Ureter (tissue), 1 donor: Measurements from ENCODE around the gene SMG5. TPM values are rescaled to one million over a fixed set of nuclear protein-coding genes. Genes with fewer than 3 reads are reported as not detected.
A peak's percentile ranks its signal among the peaks of the same experiment; 100 is the strongest.
"Not testable (repeated sequence)": the region's sequence is repeated elsewhere in the genome, so short reads cannot be mapped to it uniquely, and the experiment has no call there.

Experiments used
- DNase-seq: peaks from one replicate; pipeline ENCODE4 v3.0.0-alpha.2; 2020; ENCODE audit warnings: low spot score
- total RNA-seq: library from RNA; stranded (reverse); gene quantifications from one replicate; pipeline ENCODE4 v1.2.4, GENCODE V29; 2023
- donor health status: DM: yes; HTN: yes; CAD: no.

Gene SMG5, protein sequence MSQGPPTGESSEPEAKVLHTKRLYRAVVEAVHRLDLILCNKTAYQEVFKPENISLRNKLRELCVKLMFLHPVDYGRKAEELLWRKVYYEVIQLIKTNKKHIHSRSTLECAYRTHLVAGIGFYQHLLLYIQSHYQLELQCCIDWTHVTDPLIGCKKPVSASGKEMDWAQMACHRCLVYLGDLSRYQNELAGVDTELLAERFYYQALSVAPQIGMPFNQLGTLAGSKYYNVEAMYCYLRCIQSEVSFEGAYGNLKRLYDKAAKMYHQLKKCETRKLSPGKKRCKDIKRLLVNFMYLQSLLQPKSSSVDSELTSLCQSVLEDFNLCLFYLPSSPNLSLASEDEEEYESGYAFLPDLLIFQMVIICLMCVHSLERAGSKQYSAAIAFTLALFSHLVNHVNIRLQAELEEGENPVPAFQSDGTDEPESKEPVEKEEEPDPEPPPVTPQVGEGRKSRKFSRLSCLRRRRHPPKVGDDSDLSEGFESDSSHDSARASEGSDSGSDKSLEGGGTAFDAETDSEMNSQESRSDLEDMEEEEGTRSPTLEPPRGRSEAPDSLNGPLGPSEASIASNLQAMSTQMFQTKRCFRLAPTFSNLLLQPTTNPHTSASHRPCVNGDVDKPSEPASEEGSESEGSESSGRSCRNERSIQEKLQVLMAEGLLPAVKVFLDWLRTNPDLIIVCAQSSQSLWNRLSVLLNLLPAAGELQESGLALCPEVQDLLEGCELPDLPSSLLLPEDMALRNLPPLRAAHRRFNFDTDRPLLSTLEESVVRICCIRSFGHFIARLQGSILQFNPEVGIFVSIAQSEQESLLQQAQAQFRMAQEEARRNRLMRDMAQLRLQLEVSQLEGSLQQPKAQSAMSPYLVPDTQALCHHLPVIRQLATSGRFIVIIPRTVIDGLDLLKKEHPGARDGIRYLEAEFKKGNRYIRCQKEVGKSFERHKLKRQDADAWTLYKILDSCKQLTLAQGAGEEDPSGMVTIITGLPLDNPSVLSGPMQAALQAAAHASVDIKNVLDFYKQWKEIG
- 77.5 TPM for total RNA-seq

DNA sequence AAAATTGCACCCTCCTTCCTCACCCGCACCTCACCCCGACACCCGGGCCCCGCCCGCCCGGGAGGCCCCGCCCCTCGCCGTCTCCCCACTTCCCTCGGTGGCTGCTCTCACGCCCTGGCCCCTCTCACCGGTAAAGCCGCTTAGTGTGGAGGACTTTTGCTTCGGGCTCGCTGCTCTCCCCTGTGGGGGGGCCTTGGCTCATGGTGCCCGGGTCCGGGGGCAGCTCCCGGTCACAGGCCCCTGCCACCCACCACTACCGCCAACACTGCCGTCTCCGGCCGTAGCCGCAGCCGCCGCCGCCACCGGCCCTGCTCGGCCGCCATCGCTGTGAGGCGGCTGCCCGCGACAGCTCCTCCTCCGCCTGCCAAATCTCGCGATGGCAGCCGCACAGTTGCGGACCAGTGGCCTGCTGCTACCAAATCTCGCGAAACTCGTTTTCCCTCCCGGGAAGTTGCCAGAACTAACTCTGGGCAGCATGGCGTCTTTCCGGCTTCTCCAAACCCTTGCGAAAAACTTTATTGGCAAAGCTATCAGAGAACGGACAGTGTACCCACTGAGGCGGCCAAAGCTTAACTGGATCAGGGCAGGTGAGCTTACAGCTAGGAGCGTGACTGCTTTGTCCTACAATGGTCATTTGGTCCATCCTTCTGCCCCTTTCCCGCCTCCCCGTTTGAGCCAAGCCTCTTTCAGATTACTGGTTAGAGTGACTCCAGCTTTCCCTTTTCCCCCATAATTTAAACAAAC lies at the start of gene SMG5:
TSS of gene SMG5 (minus strand) at position 347 of the 744 bp plus-strand sequence. CDS start at position 202, 145 bp downstream.
- peak; percentile 98 for DNase-seq

DNA sequence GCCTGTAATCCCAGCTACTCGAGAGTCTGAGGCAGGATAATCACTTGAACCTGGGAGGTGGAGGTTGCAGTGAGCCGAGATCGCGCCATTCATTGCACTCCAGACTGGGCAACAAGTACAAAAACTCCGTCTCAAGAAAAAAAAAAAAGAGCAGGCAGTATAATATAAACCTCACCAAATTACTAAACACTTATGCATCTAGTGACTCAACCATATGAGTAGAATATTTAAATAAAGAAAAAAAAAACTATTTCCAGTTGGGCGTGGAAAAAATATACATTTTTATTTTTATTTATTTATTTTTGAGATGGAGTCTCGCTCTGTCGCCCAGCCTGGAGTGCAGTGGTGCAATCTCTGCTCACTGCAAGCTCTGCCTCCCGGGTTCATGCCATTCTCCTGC lies 40.6 kb upstream of the SMG5 start:
- DNase-seq = not testable (repeated sequence)

DNA sequence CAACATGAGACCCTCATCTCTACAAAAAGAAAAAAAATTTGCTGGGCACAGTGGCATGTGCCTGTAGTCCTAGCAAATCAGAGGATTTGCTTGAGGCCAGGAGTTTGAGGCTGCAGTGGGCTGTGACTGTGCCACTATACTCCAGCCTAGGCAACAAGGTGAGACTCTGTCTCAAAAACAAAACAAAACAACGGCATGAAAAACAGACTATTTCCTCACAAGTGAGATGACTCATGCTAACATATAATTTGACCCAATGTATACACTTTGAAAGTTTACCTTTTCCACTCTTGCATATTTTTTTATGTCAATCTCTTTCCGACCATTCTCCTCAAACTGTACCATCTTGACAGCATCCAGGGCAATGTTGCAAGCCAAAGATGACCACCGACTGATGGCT lies 37.9 kb upstream of the SMG5 start:
- no peak for DNase-seq

DNA sequence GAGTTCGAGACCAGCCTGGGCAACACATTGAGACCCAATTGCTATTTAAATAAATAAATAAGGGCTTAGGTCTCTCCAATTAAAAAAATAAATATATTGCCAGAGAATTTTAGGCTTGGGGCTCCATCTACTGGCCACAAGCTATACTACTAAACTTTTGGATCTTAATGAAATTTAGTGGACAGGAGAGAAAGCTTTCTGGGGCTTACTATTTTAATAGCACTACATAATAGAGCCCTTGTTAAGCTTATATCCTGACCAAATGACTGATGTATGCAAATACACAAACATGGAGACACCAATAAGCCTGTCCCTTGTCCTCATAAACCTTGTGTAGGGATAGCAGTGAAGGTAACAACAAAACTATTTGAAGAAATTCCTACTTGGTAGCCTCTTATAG lies 37.0 kb upstream of the SMG5 start:
- DNase-seq = no peak

DNA sequence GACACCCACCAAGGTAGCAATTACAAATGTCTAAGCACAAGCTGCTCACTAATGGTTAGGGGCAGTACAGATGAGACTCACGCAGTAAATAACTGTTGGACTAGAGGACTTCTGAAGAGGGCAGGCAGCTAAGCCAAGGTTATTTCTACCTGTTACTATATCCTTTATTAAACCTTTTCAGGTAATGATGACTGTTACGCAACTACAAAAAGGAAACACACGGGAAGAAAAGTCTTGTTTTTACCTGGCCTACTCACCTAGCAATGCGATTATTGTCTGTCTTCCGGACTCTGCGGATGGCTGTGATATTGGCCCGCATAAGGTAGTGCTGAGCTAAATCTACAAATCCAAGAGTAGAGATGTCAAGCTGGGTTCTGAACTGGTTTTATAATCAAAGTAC lies 34.3 kb upstream of the SMG5 start:
- no peak for DNase-seq

DNA sequence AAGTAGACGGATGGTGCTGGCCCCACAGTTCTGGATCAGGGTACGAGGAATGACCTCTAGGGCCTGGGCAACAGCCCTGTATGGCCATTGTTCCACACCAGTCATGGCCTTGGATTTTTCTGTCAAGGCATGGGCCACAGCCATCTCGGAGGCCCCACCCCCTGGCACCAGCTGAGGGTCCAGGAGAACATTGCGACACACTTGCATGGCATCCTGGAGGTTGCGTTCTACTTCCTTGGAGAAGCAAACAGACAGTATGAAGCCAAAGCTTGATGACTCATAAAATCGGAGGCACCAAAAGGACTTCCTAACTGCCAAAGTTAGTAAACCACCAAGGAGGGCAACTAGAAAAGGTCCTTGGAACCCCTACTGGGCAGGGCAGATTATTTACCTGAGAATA lies 28.3 kb upstream of the SMG5 start:
- DNase-seq = no peak

DNA sequence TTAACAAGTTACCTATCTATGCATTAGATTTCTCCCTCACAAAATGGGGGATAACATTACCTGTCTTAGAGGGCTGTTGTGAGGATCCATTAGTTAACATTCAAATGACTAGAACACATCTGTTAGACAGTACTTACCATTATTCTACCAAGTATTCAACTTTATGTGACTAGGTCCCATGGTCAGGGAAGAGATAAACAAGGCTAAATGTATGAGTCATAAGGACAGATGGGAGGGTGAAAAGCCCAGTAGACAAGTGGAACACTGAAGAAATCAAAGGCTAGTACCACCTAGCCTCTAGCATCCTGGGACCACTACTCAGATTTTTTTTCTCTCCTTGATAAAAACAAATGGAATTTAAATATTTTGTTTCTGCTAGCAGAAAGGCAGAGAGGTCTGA lies 25.5 kb upstream of the SMG5 start:
- no peak for DNase-seq

DNA sequence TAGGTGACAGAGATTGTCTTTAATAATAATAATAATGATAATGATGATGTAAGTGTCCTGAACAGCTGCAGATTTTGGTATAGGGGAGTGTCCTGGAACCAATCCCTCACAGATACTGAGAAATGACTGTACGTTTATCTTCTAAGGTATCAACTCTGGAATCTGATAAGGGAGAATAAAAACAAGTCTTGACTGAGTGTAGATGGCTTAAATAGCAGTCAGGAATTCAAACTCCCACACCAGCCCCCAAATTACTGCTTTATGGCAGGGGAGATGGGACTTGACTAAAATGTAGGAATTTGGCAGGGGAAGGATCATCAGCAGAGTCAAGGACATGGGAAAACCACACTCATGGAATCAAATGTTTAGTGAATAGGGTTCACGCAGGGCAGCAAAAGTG lies 22.6 kb upstream of the SMG5 start:
- no peak for DNase-seq

DNA sequence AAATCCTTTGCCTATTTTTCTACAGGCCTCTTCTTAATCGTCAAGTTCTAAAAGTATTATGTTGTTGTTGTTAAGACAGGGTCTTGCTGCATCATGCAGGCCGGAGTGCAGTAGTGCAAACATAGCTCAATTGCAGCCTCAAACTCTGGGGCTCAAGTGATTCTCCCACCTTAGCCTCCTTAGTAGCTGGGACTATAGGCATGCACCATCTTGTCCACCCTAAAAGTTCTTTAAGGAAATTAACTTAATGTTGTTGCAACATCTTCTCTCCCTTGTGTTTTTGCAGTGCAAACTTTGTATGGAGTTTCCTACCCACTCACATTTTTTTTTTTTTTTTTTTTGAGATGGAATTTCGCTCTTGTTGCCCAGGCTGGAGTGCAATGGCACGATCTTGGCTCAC lies 20.6 kb upstream of the SMG5 start:
- DNase-seq = no peak

DNA sequence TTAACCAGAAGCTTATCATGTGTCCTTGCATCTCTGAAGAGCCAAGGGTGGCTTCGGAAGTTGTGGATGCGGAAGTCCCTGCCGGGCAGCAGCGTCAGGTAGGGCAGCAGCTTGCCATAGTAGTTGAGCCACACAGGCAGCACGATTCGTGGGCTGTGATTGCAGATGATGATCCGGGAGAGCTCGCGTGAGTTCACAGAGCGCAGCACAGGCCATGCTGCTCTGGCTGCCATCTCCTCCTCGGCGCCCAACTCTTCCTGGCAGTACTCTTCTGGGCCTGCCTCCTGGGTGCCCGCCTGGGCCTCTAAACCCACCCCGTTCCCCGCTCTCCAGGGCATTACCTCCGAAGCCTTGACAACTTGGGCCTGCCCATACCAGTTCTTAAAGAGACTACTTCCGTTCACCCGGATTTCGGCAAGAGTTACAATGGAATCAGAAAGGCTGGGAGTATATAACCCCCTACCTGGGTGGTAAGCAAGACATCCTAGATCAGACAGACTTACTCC lies 16.3 kb upstream of the SMG5 start, which contains the start of gene VHLL:
TSS of gene VHLL (minus strand) at position 456 of the 506 bp plus-strand sequence. CDS start at position 338, 118 bp downstream.
- DNase-seq = no peak

DNA sequence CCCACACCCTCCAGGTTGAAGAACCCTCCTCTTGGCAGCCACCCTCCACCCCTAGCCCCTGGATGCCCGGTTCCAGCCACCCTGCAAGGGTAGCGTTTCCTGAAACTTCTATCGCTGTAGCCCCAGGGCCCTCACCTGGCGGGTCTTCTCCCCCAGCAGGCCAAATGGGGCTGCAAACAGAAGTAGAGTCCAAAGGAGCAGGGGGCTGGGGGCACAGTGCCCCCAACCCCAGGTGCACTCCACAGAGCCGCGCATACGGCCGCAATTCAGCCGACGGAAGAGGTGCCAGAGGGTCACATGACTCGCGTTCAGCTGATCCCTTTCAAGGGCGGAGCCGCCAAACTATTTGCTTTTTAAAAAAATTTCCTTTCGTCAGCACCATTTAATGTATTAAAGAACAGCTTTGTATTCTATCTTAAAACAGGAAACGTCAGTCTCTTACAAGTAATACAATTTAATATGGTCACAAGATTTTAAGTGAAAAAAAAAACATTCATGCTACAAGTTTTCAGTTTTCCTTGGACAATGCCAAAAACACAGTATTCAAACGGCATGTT lies 12.8 kb upstream of the SMG5 start, which contains the start of gene GLMP:
TSS of gene GLMP (minus strand) at position 289 of the 557 bp plus-strand sequence. CDS start at position 255, 34 bp downstream.
- DNase-seq = peak; percentile 63

DNA sequence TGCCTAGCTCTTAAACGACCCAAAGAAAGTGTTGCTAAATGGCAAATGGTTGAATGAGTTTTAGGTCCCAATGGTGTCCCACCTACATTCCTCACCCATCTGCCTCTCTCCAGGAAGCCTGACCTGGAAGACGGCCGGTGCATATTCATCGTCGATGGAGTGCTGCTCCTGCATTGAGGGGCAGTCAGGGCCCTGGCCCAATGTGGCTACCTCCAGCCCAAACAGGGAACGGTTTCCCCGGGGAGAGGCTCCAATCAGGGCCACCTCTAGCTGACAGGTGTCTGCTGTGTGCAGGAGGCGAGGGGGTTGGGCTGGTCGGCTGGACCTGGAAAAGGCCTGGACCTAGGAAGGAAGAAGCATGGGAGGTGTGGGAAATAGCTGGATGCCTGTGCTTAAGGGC lies 11.3 kb upstream of the SMG5 start:
- DNase-seq = no peak

DNA sequence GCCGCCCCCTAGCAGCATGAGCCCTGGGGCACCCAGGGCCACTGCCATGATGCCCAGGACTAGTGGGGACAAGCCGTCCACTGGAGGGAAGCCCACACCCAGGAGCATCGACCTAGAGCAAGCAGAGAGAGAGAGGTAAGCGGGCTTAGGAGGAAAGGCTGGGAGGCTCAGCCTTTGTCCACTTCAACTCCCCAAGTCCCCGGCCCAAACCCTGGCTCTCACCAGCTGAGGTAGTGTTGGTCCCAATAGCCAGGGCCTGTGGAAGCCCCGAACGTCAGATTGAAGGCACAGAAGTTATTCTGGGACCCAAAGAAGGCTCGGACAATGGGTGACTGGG lies 10.4 kb upstream of the SMG5 start:
- no peak for DNase-seq

DNA sequence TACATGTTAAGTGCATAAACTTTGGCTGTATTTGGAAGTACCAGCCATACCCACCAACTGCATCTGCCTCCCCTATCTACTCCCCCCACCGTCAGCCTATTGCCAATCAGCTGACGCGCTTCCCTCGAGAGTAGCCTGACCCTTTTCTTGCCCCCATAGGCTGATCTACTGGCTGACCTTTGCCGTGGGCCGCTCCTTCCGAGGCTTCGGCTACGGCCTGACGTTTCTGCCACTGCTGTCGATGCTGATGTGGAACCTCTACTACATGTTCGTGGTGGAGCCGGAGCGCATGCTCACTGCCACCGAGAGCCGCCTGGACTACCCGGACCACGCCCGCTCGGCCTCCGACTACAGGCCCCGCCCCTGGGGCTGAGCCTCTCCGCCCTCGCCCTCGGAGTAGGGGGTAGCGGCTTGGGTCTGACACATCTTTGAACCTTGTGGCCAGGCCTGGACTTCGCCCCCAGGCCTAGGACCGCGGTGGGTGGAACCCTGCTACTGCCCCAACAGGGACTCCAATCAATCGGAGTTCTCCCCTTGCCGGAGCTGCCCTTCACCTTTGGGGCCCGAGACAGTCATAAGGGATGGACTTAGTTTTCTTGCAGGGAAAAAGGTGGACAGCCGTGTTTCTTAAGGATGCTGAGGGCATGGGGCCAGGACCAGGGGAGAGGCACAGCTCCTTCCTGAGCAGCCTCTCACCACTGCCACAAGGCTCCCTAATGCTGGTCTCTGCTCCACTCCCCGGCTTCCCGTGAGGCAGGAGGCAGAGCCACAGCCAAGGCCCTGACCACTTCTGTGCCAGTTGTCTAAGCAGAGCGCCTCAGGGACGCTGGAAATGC lies 8.8 kb upstream of the SMG5 start:
- DNase-seq = peak; percentile 87

DNA sequence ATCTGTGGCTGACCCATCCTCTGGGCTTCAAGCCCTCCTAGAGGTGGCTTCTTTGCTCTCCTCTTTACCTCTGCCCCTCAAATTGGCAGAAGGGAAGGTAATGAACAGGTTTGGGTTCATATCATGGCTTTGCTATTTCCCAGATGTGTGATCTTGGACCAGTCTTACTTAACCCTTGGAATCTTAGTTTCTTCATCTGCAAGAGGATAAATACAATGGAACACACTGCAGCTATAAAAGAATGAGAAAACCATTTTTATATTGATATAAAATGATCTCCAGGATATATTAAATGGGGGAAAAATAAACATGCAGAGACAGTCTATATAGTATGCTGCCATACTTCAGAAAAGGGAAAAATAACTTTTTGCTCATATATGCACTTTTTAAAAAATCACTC lies 7.2 kb upstream of the SMG5 start:
- no peak for DNase-seq

DNA sequence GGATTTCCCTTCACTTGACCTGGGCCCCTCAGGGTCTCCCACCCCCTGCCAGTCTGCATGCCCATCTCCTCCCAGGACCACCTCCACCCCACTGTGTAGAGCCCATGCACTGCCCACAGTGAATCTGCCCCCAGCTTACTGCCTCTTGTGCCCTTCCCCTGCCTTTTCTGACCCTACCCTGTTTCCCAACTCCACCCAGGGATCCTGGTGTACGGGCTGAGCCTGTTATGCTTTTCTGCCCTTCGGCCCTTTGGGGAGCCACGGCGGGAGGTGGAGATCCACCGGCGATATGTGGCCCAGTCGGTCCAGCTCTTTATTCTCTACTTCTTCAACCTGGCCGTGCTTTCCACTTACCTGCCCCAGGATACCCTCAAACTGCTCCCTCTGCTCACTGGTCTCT lies 3.4 kb upstream of the SMG5 start:
- no peak for DNase-seq

DNA sequence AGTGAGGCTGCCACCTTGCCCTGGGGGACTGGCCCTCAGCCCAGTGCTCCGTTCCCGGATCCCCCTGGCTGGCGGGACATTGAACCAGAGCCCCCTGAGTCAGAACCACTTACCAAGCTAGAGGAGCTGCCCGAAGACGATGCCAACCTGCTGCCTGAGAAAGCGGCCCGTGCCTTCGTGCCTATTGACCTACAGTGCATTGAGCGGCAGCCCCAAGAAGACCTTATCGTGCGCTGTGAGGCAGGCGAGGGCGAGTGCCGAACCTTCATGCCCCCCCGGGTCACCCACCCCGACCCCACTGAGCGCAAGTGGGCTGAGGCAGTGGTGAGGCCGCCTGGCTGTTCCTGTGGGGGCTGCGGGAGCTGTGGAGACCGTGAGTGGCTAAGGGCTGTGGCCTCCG lies 2.8 kb upstream of the SMG5 start:
- DNase-seq = no peak

DNA sequence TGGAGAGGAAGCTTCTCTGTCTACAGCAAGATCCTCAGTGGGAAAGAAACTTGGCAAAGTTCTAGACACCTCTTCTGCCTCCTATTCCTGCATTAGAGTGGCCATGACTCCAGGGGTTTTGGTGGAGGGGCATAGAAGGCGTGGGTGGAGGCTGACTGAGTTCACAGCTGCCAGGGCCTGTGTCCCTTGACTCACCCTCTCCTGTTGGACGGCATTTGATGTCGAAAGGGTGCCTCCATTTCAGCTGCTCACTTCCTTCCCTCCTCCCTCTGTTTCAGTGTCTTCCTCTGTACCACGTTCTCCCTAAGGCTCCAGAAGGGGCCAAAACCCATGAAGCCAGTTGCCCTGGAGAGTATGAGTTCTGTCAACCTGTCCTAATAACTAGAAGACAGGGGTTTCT lies 2.1 kb upstream of the SMG5 start:
- DNase-seq = no peak

DNA sequence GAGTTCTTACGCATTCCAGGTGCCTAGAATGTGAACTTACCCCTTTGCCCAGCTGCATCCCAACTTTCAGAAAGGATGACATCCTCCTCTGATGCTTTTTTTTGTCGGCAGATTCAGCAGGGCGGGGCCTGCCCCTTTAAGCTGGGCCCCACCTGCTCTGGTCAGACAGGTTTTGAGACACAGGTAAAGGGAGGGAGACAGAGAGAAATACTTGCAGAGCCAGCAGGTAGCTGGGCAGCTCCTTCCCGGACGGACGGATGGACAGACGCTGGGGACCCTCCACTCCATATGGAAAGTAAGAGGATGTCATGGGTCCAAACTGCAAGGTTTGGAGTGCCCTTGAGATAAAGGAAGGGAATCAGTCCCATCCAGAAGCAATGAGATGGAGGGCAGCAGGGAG lies 1.5 kb upstream of the SMG5 start, which contains the start of gene TMEM79:
TSS of gene TMEM79 (plus strand) at position 214 of the 400 bp plus-strand sequence. CDS start 902 bp downstream, outside the sequence.
- DNase-seq = peak; percentile 62

DNA sequence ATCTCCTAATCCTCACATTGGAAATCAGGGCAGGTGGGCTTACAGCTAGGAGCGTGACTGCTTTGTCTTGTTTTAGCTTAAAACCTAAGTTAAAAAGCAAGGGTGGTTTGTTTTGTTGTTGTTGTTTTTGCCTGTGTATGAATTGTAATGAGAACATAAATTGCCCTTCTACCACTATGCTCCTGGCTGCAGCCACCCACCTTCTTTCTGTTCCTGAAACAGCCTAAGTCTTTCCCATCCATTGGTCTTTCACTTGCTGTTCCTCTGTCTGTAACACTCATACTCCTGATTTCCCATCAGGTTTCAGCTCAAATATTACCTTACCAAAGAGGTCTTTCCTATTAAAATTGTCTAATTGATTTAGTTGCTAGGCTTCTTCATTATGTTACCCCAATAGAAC lies 896 bp upstream of the SMG5 start:
- no peak for DNase-seq
